Transverse colon (tissue), 4 donors: Measurements from ENCODE around the gene COMMD4. TPM values are rescaled to one million over a fixed set of nuclear protein-coding genes. Genes with fewer than 3 reads are reported as not detected.
A peak's percentile ranks its signal among the peaks of the same experiment; 100 is the strongest.
"Not testable (repeated sequence)": the region's sequence is repeated elsewhere in the genome, so short reads cannot be mapped to it uniquely, and the experiment has no call there.

ENCODE experiments used
- DNase-seq: peaks from one replicate; pipeline ENCODE4 v3.0.0-alpha.2; 2019
- H3K27ac ChIP-seq, 4 donors: fragments of 200-600 bp; sonication (generic); 2 replicates each; pipeline ENCODE4 v1.5.1; 2016 to 2018; ENCODE audit warnings: inconsistent platforms in 4 of 4
- H3K27me3 ChIP-seq: fragments of 200-600 bp; sonication (generic); 2 replicates; pipeline ENCODE4 v1.5.1; 2017; ENCODE audit warnings: inconsistent platforms
- H3K36me3 ChIP-seq, 4 donors: fragments of 200-600 bp; sonication (generic); 2 replicates each; pipeline ENCODE4 v1.5.1; 2017 to 2019; ENCODE audit warnings: inconsistent platforms in 4 of 4
- H3K4me1 ChIP-seq, 4 donors: fragments of 200-600 bp; sonication (generic); 2 replicates each; pipeline ENCODE4 v1.5.1; 2017 to 2020; ENCODE audit warnings: inconsistent platforms in 4 of 4
- H3K4me3 ChIP-seq, 4 donors: fragments of 200-600 bp; sonication (generic); 1 replicate in 1 of 4; 2 replicates in 3 of 4; pipeline versions ENCODE4 v1.5.1 to v1.6.1; 2017 to 2019; ENCODE audit warnings: inconsistent platforms in 4 of 4
- H3K9me3 ChIP-seq, 2 donors: fragments of 200-600 bp; sonication (generic); 2 replicates each; pipeline ENCODE4 v1.5.1; 2017 to 2019; ENCODE audit warnings: inconsistent platforms in 2 of 2
- CTCF ChIP-seq, 5 experiments: fragments of 200-600 bp in 3 of 5; fragments of 450-650 bp in 2 of 5; sonication (generic) in 3 of 5; IDR thresholded peaks; 1 replicate in 2 of 5; 2 replicates in 3 of 5; pipeline ENCODE4 v1.5.1; 2016 to 2017; ENCODE audit warnings: antibody characterized with exemption in 5 of 5, inconsistent platforms in 3 of 5, mild to moderate bottlenecking in 2 of 5, moderate library complexity in 1 of 5
- EP300 ChIP-seq: sonication (generic); formaldehyde crosslinking; IDR thresholded peaks from one replicate; pipeline ENCODE4 v1.6.1; 2017; ENCODE audit warnings: antibody characterized with exemption, low read depth
- POLR2A ChIP-seq: fragments of 450-650 bp; IDR thresholded peaks from one replicate; pipeline ENCODE4 v1.6.1; 2016; ENCODE audit warnings: antibody characterized with exemption, mild to moderate bottlenecking, moderate library complexity
- POLR2AphosphoS5 ChIP-seq, 3 donors: sonication (generic); formaldehyde crosslinking; IDR thresholded peaks; one replicate each; pipeline ENCODE4 v1.6.1; 2016; ENCODE audit warnings: antibody characterized with exemption in 3 of 3
- WGBS, 2 donors: methylation state at CpG; one replicate each; pipeline ENCODE4 v1.1.5; 2018; ENCODE audit warnings: low coverage in 1 of 2; 5-methylcytosine and 5-hydroxymethylcytosine counted together
- in situ Hi-C, 4 donors: fragments of 200-750 bp; cut with MboI; loops; one replicate each; pipeline versions ENCODE4 v1.15.0 to v1.15.1; 2017; ENCODE audit warnings: low sequenced_read_pairs in 3 of 4, low pct_ligation_motif_present in 1 of 4, low pct_unique_long_range_greater_than_20kb in 1 of 4
- intact Hi-C: fragments of 100-400 bp; cut with DNase I; formaldehyde crosslinking; loops from one replicate; pipeline ENCODE4 v1.15.1; 2023; ENCODE audit warnings: low total_unique reads
- total RNA-seq, 4 donors: library from RNA; depleted of rRNA; stranded (reverse); fragments of >200 nt; gene quantifications; one replicate each; pipeline ENCODE4 v1.1.0, GENCODE V29; 2016

COMMD4 gene
- total RNA-seq, 4 donors from 2014 or later = 33.2 to 97.3 (median 70.3) TPM

GRCh38 chr15:75328493-75329314 is 7.2 kb upstream of the COMMD4 start:
- intact Hi-C loops (no loop called here), in situ Hi-C loops (loop anchor here in 1 of 4 donors (25.0 kb wide), 1 partner anchor 316 kb away; the partner anchor contains the start of gene PPCDC)
- peaks cover 0 to 8% (median under 1%) of the 10 kb centered on the region in 4 donors for H3K4me1 ChIP-seq
- 75% methylated on average over 10 of the region's 10 CpGs; no CpG with 5 or more reads in 1 of the 2 donors for WGBS, 2 donors
- TF ChIP-seq EP300 (no peak), POLR2A (no peak), POLR2AphosphoS5 (IDR thresholded peaks at IDR 0.05) (no peak), CTCF (IDR thresholded peaks at IDR 0.05) (no peak)
- H3K36me3 ChIP-seq = no peaks in the 10 kb centered on the region
- H3K27ac ChIP-seq = no peak overlapping the region
- H3K27me3 ChIP-seq = no peaks in the 10 kb centered on the region
- H3K9me3 ChIP-seq = no peaks in the 10 kb centered on the region
- no peak overlapping the region for H3K4me3 ChIP-seq
- no peak for DNase-seq

GRCh38 chr15:75329571-75329970 is 6.3 kb upstream of the COMMD4 start:
- in situ Hi-C loops (loop anchor here in 1 of 4 donors (25.0 kb wide), 1 partner anchor 317 kb away; the partner anchor contains the start of gene PPCDC), intact Hi-C loops (no loop called here)
- H3K9me3 ChIP-seq = no peaks in the 10 kb centered on the region
- DNase-seq = no peak
- H3K4me3 ChIP-seq = no peak overlapping the region
- no peaks in the 10 kb centered on the region for H3K4me1 ChIP-seq
- no peak for TF ChIP-seq POLR2AphosphoS5 (IDR thresholded peaks at IDR 0.05)
- TF ChIP-seq CTCF (IDR thresholded peaks at IDR 0.05) = no peak
- no peak for TF ChIP-seq EP300
- TF ChIP-seq POLR2A = no peak
- H3K27ac ChIP-seq = no peak overlapping the region
- H3K27me3 ChIP-seq = no peaks in the 10 kb centered on the region
- 86% methylated on average over 2 of the region's 2 CpGs; no CpG with 5 or more reads in 1 of the 2 donors for WGBS, 2 donors
- no peaks in the 10 kb centered on the region for H3K36me3 ChIP-seq

GRCh38 chr15:75332093-75332492 is 3.8 kb upstream of the COMMD4 start:
- DNase-seq, H3K9me3 ChIP-seq, H3K27me3 ChIP-seq, intact Hi-C loops, H3K27ac ChIP-seq, H3K4me3 ChIP-seq, H3K36me3 ChIP-seq: not testable (repeated sequence)
- in situ Hi-C loops = loop anchor here in 1 of 4 donors (25.0 kb wide), 1 partner anchor 320 kb away; the partner anchor contains the start of gene PPCDC
- WGBS, 2 donors = 54 to 62% methylated on average over 6 to 7 of the region's 7 CpGs
- peaks cover 7 to 17% (median 15%) of the 10 kb centered on the region in 4 donors for H3K4me1 ChIP-seq

GRCh38 chr15:75333654-75334419 is 2.0 kb upstream of the COMMD4 start:
- H3K27ac ChIP-seq, H3K27me3 ChIP-seq, intact Hi-C loops, H3K9me3 ChIP-seq, H3K36me3 ChIP-seq, DNase-seq, H3K4me3 ChIP-seq: not testable (repeated sequence)
- H3K4me1 ChIP-seq = peaks cover 7 to 18% (median 16%) of the 10 kb centered on the region in 4 donors
- in situ Hi-C loops = loop anchor here in 1 of 4 donors (25.0 kb wide), 1 partner anchor 322 kb away; the partner anchor contains the start of gene PPCDC
- WGBS, 2 donors = 86 to 88% methylated on average over 7 to 15 of the region's 15 CpGs

GRCh38 chr15:75335313-75335704 is 554 bp upstream of the COMMD4 start:
- Histone ChIP-seq H3K27ac (peak overlapping the region; percentile 75 to 84 (median 81)), H3K4me3 (peak overlapping the region in 3 of 4 donors; percentile 59 to 98 (median 87)), H3K9me3 (no peaks in the 10 kb centered on the region), H3K36me3 (no peaks in the 10 kb centered on the region), H3K27me3 (no peaks in the 10 kb centered on the region), H3K4me1 (peaks cover 7 to 18% (median 16%) of the 10 kb centered on the region in 4 donors)
- WGBS, 2 donors = 47 to 49% methylated on average over 3 of the region's 3 CpGs
- no peak for DNase-seq
- intact Hi-C loops (no loop called here), in situ Hi-C loops (loop anchor here in 1 of 4 donors (25.0 kb wide), 1 partner anchor 323 kb away; the partner anchor contains the start of gene PPCDC)
- TF ChIP-seq EP300 = no peak
- no peak for TF ChIP-seq POLR2A
- TF ChIP-seq CTCF (IDR thresholded peaks at IDR 0.05) = no peak
- TF ChIP-seq POLR2AphosphoS5 (IDR thresholded peaks at IDR 0.05) = no peak
